DLD1 (cell line): Measurements from ENCODE around the gene PEX14.
"Not testable (repeated sequence)": the region's sequence is repeated elsewhere in the genome, so short reads cannot be mapped to it uniquely, and the experiment has no call there.

Source experiments
- in situ Hi-C: cut with HindIII; loops from 2 replicates; pipeline ENCODE4 v1.10.0; 2017; ENCODE audit warnings: low sequenced_read_pairs

The PEX14 gene

DNA sequence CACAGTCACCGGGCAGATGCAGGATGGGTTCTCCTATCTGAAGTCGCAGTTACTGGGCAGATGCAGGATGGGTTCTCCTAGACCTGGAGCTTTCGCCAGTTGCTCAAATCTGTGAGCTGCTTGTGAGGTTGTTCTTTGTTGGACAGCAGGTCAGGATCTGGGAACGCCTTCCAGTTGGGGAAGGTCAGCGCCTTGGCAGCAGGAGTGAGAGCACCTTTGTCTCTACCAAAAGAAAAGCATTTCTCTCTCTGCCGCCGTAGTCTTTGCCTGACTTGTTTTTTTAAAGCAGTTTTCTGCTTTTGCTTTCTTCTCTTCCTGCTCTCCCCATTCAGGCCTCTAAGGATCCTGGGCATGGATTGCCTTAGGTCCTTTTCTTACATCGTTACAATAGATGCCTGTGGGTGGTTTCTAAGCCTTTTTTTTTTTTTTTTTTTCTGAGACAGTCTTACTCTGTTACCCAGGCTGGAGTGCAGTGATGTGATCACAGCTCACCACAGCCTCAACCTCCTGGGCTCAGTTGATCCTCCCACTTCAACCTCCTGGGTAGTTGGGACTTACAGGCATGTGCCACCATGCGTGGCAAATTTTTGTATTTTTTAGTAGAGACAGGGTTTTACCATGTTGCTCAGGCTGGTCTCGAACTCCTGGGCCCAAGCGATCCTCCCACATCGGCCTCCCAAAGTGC, 15.7 kb downstream of the PEX14 start:
- in situ Hi-C loops, result loop anchor here (5.0 kb wide), 1 partner anchor 38 kb away; the partner anchor contains the start of gene CORT

DNA sequence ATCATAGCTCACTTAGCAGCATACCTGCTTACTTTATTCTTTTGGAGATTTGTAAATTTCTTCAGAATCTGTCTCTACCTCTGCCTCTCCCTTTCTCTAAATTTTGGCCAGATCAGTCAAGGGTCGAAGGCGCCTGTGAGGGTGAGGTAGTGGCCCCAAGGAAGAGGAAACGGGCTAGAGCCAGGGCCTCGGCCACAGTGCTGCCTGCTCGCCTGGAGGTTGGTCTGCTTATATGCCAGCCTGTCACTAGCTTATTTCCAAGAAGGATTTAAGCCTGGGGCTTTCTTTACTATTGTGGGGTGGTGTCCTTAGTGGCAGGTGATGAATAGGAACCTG, 19.6 kb downstream of the PEX14 start:
- in situ Hi-C loops, result loop anchor here (5.0 kb wide), 1 partner anchor 42 kb away; the partner anchor contains the start of gene CORT

DNA sequence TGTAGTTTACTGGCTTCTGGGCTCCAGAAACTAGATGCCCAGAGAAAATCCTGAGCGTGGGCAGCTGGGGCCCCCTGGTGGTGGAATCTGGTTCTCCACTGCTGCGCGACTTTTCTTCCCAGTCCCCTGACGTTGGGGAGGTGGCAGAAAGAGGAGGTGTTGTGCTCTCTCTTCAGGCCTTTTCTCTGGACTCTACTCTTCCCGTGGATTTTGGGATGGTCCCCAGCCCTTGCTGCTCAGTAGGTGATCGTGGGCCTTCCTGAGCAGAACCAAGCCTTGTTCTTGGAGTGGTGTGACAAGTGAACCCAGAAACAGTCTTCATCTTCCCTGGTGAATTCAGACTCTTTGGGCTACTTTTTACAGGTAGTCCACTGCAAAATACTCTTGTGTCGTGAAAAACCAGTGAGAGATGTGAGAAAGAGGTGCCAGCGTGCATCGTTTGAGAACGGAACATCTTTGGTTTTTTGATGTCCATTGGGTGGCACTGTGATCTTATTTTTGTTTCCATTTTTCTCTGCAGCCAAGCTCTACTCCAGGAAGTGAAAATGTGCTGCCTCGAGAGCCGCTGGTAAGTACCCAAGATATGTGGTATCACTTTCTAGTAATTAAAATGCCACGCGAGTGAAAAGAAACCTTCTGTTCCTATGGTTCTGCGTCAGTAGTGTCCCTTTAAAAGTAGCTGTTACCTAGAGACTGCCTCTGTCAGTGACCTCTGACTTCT, 20.2 kb downstream of the PEX14 start:
- in situ Hi-C loops, result loop anchor here (5.0 kb wide), 1 partner anchor 43 kb away; the partner anchor contains the start of gene CORT

DNA sequence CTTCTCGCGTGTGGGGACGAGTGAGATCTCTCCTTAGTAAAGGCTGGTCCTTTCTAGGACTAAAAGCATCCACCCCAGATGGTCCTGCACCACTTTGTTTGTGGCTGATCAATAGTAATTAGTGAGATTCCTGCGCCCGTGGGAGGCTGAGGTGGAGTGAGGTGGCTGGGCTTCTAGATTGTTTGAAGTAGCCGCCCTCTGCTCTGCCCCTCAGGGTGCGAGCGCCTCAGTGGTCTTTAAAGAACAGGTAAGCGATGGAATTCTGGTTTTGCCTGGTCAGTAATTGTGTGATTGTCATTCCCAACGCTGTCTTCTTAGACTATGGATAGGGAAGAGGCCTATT, 20.7 kb downstream of the PEX14 start:
- in situ Hi-C loops, result no loop called here

DNA sequence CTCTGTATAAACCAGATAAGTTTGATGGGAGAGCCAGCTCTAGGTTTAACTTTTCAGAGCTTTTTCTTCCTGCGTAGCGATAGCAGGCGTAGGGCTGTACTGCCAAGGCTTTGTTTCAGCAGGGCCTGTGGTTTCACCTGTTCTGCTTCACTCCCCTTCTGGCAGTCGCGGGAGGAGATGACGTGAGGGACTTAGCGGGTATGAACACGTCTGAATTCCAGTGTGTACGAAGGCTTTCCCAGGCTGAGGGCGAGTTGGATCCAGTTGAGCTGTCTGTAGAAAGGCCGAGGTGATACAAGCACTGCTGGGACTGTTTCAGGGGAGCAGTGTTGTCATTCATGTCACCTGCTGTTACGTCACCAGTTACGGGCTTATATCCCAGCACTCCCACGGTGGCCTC, 21.2 kb downstream of the PEX14 start:
- in situ Hi-C loops, result no loop called here

DNA sequence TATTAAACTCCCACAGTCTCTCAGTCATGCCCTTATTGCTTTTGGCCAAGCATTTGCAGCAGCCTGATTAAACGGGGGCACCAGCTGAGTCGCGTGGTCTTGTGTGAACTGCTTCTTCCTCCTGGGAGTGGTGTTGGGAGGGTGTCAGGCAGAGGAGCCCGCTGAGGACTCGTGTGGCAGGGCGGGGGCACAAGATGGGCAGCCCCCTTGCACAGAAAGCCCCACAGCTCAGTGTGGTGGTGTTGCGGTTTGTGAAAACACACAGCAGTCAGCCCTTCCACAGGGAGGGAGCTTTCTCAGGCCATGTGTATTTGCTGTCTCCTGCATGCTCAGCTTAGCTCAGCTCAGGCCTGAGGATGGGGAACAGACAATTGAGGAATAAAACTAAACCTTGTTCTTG, 22.4 kb downstream of the PEX14 start:
- in situ Hi-C loops, result no loop called here

DNA sequence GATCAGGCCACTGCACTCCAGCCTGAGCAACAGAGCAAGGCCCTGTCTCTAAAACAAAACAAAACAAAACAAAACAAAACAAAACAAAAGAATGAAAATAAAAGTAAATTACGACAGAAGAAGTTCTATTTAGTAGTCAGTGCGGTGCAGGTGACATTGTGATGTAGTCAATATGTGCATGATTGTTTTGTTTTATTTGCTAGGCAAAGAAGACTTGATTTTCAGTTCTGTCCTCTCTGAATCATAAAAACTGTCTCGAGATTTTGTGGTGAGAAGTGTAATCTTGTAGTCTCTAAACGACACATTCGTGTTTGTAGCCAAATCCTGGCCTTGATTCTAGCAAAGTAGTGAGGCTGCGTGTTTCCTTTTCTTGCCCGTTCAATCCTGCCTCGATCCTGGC, 23.5 kb downstream of the PEX14 start:
- in situ Hi-C loops, result no loop called here

DNA sequence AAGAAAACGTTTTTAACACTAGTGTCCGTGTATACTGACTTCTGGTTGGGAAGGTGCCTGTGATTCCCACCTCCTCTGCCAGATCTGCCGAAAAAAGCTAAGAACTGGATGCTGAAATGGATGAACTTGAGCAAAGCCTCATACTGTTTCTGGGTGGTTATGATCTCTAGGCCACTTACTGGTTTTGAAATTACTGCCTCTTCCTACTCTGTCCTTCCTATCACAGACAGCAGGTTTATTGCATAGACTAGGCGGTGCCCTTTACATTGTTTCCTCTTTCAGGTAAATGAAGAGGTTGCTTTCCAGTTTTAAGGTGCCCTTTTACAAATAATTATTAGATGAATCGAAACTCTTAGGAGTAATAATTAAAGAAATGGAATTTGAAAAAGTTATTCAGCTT, 27.5 kb downstream of the PEX14 start:
- in situ Hi-C loops, result no loop called here

DNA sequence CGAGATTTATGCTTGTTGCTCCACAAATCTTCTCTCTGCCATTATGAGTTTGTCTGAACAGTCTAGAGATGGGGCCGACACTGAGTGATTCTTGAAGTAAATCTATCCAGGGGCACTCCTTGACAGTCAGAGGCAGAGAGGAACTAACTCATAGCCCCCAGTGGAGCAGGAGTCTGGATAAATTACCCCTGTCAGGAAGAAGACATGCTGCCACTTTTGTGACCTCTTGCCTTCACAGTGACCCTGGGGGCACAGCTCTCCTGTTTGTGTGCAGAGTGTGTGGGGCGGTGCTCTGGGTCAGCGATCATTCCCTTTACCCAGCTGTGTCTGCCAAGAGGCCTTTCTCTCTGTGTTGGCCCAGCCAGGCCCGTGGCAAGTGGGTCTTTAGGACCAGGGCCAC, 29.5 kb downstream of the PEX14 start:
- in situ Hi-C loops, result no loop called here

DNA sequence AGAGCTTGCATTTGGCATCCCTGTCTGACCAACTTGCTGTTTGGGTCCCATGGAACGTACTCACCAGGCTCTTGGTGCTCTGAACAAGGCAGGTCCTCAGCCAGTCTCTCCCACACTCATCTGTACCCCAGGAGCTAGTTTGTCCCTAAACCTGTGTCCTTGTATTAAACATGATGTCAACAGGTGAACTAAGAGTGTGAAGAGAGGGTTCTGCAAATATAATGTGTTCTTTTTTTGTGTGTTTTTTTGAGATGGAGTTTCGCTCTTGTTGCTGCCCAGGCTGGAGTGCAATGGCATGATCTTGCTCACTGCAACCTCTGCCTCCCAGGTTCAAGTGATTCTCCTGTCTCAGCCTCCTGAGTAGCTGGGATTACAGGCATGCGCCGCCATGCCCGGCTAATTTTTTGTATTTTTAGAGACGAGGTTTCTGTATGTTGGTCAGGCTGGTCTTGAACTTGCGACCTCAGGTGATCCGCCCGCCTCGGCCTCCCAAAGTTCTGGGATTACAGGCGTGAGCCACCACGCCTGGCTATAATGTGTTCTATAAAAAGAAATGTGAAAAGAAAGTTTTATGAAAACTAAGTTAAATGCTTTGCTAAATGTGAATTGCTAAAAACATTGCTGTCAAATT, 31.4 kb downstream of the PEX14 start:
- in situ Hi-C loops, result not testable (repeated sequence)

DNA sequence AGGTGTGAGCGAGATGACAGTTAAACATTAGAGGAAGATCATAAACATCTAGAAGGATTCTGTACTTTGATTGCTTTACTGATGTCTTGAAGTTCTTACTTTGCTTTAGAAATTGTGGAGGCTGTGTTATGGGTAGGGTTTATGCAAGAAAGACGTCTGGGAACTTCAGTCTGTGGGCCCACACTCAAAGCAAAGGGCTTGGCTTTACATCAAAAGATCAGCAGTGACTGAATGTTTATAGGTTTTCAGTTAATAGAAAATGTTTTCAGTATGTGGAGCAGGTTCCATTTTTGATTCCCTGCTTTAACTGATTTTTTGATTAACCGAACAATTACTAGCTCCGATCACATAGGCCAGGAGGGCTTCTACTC, 31.9 kb downstream of the PEX14 start:
- in situ Hi-C loops, result no loop called here

DNA sequence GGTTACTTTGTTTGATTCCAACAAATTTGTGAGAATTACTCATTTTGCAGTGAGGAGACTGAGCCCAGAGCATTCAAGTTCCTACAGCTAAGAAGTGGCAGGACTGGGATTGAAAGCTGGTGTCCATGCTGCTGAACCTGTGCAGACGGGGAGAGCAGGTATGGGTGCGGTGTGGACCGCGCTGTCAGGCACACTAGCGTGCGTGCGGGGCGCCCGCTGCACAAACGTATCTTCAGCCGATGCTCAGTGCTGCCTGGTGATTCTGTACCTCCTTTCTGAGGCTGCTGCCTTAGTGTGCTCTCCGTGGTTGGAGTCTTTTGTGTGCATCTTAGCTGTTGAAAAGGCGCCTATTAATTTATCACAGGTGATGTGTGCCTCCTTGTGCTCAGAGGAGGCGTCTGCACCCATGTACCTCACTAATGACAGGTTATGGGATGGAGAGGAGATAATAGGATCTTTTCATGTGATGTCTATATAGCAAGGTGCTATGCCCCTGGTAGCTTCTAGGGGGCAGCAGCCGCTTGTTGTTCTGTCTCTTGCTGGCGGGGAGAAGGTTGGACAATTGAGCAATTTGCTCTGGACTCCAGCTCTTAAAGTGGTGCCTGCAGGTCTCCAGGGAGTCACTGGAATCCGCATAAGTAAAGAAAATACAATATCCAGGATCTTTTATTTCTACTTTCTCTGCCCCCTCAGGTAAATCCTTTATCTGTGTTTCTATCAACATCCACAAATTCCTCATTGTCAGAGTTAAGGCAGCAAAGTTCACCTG, 32.5 kb downstream of the PEX14 start:
- in situ Hi-C loops, result no loop called here

DNA sequence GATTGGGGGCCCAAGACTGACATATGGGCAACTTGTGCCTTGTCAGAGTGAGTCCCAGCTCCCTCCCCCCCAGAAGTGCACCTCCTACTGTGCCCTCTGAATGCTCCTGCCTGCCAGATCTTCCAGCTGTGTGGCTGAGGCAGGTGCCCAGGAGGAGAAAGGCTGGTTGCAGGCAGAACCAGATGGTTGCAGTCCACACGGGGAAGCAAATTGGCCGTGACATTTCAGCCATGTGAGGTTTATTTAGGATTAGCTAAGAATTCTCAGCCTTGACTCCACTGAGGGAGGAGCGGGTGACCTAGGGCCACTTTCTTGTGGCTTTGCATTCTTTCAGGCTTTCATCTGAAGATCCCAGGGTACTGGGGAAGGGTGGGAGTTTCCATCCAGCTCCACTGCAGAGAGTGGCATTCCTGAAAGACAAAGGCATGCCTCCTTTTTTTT, 33.8 kb downstream of the PEX14 start:
- in situ Hi-C loops, result no loop called here

DNA sequence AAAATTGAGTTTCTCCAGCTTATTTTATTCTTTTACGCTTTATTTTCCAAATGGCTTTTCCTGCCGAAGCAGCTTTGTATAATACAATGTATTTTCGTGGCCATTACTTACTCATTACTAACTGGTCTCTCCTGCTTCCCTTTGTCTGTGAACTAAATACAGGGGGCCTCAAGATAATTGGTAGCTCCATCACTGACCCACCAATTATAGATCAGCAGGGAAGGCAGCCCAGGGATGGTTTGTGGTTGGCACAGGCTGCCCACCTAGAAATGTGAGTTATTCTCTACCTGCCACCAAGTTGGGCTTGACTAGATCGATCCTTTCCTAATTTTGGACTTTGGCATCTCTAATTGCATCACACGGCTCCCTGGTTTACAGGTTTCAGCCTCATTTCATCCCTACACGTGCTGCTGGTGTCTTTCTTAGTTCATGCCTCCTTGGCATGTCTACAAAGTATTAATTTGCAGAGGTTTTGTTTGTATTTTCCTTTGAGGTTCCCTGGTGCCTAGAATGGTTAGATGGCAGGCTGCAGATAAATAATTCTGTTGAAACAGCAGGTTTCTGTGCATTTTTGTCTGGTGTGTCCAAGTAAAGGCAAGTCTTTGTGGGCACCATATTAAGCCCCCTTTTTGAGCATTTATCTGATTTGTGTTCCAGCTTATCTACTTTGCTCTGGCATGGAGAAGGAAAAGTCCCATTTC, 35.2 kb downstream of the PEX14 start:
- in situ Hi-C loops, result no loop called here

DNA sequence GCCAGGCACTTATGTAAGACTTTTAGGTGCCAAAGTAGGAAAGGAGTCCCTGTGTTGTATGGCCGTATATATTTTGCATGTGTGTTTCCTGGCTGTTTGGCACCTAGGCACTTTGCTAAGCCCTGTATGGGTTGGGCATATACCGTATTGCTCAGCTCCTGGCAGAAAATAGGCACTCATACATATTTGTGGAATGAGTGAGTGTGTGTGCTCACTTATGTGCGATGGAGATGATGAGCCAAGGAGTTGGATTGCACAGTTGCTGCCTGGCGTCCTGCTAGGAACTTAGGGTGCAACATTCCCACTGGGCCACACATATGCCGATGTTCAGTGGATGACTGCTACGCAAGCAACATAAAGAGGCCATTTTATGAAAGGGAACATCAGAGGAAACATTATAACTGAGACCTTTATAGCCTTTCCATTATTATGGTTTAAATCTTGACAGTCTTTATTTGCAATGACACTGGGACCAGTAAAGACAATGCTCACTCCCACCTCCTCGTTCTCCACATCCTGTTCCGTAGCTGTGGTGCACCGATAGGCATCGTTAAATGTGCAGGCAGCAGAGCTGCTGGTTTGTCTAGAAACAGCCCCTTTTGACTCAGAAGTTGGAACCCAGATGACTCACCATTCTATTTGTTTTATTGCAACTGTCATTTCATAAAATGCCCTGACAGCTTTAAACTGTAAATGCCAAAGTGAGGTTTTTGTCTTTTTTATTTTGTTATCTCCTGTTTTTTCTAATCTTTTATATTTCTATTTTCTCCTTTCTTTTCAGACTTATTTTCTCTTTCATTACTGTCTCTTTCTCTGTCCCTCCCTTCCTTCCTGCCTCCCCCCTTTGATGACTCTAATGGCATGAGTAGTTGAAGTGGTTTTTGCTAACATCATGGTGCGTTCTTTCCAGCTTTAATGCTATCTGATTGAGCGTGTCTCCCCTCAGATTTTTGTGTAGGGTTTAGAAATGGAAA, 36.1 kb downstream of the PEX14 start:
- in situ Hi-C loops, result no loop called here

DNA sequence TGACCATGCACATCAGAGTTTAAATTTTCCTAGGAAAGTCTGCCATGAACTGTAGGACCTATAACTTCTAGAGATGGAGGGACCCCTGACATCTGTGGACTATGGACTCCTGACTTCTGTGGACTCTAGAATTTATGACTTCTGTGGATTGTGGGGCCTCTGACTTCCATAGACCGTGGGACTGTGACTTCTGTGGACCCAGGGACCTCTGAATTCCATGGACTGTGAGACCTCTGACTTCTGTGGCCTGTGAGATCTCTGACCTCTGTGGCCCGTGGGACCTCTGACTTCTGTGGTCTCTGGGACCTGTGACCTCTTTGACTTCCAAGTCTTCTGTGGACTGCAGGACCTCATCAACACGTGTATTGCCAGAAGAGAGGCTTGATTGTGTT, 36.7 kb downstream of the PEX14 start:
- in situ Hi-C loops, result no loop called here

DNA sequence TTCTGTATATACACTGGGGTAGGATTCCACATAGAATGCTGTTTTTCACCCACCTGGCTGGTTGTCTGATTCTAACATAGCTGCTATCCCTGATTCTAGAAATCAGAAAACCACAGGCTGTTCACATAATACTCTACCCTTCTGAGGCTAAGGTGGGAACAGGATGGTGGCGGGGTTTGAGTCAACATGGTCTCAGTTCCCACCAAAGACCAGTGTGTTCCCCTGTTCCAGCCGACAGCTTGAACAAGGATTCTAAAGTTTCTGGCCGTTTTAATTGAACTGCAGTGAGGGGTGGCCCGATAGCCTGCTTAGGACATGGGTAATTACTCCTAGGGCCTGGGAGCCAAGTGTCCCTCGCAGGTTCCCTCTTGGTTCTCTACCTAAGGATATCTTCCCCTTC, 38.4 kb downstream of the PEX14 start:
- in situ Hi-C loops, result no loop called here

DNA sequence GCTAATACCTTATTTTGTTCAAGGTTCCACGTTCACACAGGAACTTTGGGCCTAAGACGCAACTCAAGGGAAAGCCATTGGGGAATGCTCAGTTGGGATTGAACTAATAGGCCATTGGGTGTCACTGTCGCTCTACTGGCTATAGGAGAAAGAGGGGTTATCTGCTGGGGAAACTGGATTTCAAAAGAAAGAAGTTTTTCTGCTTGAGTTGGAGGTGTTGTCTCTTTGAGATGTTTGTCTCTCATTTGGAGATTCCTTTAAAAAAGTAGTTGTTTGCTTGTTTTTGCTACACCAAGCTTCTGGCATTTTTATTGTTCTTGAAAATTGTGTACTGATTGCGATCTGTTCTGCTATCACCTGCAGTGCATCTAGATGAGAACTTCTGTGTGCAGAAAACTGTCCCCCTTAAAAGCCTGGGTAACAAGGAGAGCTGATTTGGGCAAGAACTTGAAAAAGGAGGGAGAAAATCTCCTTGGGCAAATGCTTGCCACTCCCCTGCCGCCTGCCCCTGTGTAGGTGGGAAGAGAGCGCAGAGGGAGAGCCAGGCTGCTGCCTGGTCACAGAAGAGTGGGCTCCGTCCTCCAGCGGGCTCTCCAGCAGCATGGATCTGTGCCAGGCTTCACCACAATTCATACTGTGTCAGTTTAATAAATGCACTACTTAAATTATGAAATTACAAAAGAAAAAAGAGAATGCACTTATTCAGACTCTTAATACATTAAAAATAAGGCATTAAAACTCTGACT, 39.9 kb downstream of the PEX14 start:
- in situ Hi-C loops, result no loop called here
